ENCODE data around the gene PAX6. TPM values are rescaled to one million over a fixed set of nuclear protein-coding genes. Genes with fewer than 3 reads are reported as not detected.

PAX6 gene
- total RNA-seq, 4 donors from 2014 or later, result 0.40 to 0.79 (median 0.55) TPM; not detected in 1

DNA sequence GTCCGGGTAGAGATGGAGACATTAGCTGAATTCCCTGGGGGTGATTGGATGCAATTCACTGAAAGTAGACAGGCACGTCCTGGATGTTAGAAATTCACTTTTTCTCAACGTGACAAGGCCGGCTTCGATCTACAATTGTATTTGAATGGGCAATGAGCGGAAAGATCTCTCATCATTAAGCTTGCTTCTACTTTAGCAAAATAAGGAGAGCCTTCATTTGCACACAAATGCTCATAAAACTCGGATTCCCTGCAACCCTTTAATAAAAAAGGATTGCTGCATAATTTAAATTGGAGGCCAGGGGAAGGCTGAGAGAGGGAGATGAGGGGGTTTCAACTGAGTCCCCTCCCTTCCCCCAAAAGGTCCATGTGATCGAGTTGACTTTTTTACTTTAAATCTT lies 10.6 kb upstream of the PAX6 start:
- no peak for DNase-seq
- H3K27me3 ChIP-seq, result peaks cover 100% of the 10 kb centered on the region
- TF ChIP-seq EP300 (IDR thresholded peaks at IDR 0.05; ENCODE audit: low read depth), result no peak
- no peak for TF ChIP-seq POLR2A (IDR thresholded peaks at IDR 0.05)
- no peak for TF ChIP-seq POLR2AphosphoS5 (IDR thresholded peaks at IDR 0.05)
- TF ChIP-seq, protein P1, sequence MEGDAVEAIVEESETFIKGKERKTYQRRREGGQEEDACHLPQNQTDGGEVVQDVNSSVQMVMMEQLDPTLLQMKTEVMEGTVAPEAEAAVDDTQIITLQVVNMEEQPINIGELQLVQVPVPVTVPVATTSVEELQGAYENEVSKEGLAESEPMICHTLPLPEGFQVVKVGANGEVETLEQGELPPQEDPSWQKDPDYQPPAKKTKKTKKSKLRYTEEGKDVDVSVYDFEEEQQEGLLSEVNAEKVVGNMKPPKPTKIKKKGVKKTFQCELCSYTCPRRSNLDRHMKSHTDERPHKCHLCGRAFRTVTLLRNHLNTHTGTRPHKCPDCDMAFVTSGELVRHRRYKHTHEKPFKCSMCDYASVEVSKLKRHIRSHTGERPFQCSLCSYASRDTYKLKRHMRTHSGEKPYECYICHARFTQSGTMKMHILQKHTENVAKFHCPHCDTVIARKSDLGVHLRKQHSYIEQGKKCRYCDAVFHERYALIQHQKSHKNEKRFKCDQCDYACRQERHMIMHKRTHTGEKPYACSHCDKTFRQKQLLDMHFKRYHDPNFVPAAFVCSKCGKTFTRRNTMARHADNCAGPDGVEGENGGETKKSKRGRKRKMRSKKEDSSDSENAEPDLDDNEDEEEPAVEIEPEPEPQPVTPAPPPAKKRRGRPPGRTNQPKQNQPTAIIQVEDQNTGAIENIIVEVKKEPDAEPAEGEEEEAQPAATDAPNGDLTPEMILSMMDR (IDR thresholded peaks at IDR 0.05), result no peak
- peaks cover 14 to 18% (median 15%) of the 10 kb centered on the region in 4 donors for H3K4me1 ChIP-seq
- H3K36me3 ChIP-seq, result no peaks in the 10 kb centered on the region
- H3K4me3 ChIP-seq, result no peak overlapping the region
- WGBS, 2 donors (ENCODE audit: low coverage in 1 of 2), result 9 to 27% methylated on average over 4 to 8 of the region's 8 CpGs
- intact Hi-C loops (cut with DNase I; ENCODE audit: low total_unique reads), result no loop called here
- H3K9me3 ChIP-seq, result no peaks in the 10 kb centered on the region
- no peak overlapping the region for H3K27ac ChIP-seq
- in situ Hi-C loops (cut with MboI; ENCODE audit: low pct_ligation_motif_present in 1 of 4, low pct_unique_long_range_greater_than_20kb in 1 of 4, low sequenced_read_pairs in 3 of 4), result no loop called here

DNA sequence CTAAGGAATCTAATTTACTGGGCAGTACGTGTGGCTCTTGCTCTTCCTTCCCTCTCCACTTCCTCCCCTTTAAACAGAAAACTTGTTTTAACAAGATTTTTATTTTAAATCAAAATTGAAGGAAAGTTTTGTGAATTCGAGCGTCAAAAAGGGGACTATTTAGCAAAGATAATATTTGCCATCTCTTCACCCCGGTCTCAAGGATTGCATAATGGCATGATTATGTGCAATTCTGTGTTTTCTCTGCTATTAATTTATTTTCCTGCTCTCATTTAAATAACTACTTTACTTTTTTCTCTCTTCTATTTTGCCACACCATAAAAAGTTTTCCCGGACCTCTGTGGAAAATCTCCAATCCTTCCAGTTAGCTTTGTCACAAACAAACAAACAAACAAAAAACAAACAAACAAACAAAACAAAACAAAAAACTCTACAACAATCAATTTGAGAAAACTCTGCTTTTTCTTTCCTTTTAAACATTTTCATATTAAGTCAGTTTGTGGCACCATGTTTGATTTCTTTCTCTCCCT lies 10.2 kb upstream of the PAX6 start:
- H3K27me3 ChIP-seq, result peaks cover 100% of the 10 kb centered on the region
- TF ChIP-seq POLR2A (IDR thresholded peaks at IDR 0.05) (no peak), EP300 (IDR thresholded peaks at IDR 0.05; ENCODE audit: low read depth) (no peak), POLR2AphosphoS5 (IDR thresholded peaks at IDR 0.05) (no peak)
- TF ChIP-seq, protein P1 (IDR thresholded peaks at IDR 0.05), result no peak
- no peaks in the 10 kb centered on the region for H3K9me3 ChIP-seq
- H3K4me3 ChIP-seq, result no peak overlapping the region
- no peak overlapping the region for H3K27ac ChIP-seq
- WGBS, 2 donors (ENCODE audit: low coverage in 1 of 2), result 13 to 20% methylated on average over 5 of the region's 5 CpGs
- no peak for DNase-seq
- intact Hi-C loops (cut with DNase I; ENCODE audit: low total_unique reads) (no loop called here), in situ Hi-C loops (cut with MboI; ENCODE audit: low pct_ligation_motif_present in 1 of 4, low pct_unique_long_range_greater_than_20kb in 1 of 4, low sequenced_read_pairs in 3 of 4) (no loop called here)
- no peaks in the 10 kb centered on the region for H3K36me3 ChIP-seq
- H3K4me1 ChIP-seq, result peaks cover 19 to 21% (median 20%) of the 10 kb centered on the region in 4 donors

DNA sequence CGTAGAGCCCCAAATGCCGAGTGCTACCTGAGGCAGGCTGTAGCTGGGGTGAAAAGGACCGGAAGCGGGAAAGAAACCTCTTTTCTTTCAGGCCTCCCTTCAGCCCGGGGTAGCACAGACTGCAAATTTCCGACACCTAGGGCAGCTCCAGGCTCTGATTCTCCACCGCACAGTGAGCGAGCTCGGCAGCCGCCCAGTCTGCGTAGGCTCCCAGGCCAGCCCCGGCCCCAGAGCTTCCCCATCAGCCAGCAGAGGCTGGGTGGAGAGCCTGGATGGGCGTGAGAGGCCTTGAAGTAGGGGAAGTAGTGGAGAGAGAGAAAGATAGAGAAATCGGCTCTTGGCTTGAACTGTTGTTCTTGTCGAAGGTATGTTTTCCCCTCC lies 9.3 kb upstream of the PAX6 start:
- WGBS, 2 donors (ENCODE audit: low coverage in 1 of 2), result 0 to 12% methylated on average over 1 to 15 of the region's 15 CpGs
- DNase-seq, result no peak
- H3K4me1 ChIP-seq, result peaks cover 26 to 30% (median 28%) of the 10 kb centered on the region in 4 donors
- H3K27me3 ChIP-seq, result peaks cover 100% of the 10 kb centered on the region
- H3K9me3 ChIP-seq, result no peaks in the 10 kb centered on the region
- no peaks in the 10 kb centered on the region for H3K36me3 ChIP-seq
- H3K27ac ChIP-seq, result no peak overlapping the region
- intact Hi-C loops (cut with DNase I; ENCODE audit: low total_unique reads) (no loop called here), in situ Hi-C loops (cut with MboI; ENCODE audit: low pct_ligation_motif_present in 1 of 4, low pct_unique_long_range_greater_than_20kb in 1 of 4, low sequenced_read_pairs in 3 of 4) (no loop called here)
- no peak for TF ChIP-seq POLR2A (IDR thresholded peaks at IDR 0.05)
- no peak for TF ChIP-seq EP300 (IDR thresholded peaks at IDR 0.05; ENCODE audit: low read depth)
- TF ChIP-seq, protein P1 (IDR thresholded peaks at IDR 0.05), result no peak
- no peak for TF ChIP-seq POLR2AphosphoS5 (IDR thresholded peaks at IDR 0.05)
- H3K4me3 ChIP-seq, result no peak overlapping the region

DNA sequence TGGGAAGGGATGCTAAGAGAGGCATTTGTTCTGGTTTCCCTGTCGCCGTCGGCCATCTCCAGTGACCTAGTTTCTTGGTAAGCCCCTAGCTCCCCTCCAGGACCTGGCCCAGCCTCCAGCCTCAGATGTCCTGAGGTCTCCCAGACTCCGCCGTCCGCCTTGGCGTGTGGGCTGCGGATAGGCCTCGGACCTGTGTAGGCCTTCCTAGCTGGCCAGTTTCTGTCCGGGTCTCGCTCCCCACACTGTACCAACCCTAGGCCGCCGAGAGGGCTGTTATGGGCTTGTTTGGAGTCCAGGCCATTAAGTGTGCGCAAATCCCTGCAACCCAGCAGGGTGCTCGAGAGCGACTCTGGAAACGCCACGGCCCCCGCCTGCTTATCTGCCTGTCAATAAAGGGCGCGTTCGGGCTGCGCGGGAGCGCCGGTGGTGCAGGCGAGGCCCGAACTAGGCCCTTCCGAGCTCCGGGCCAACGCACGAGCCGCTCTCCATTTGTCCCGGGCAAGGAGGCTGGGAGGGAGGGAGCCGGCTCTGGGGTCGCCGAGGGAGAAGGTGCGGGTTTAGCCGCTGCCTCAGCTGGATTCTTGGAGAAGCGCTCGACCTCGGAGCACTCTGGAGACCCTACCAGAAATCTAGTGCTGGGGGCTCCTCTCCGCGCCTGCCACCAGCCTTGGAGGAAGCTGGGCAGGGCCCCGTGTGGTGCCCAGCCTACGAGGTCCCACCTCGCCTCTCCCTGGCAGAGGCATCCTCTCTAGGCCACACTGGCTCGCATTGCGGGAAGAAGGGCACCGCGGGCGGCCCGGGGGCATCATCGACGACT lies 8.7 kb upstream of the PAX6 start:
- in situ Hi-C loops (cut with MboI; ENCODE audit: low pct_ligation_motif_present in 1 of 4, low pct_unique_long_range_greater_than_20kb in 1 of 4, low sequenced_read_pairs in 3 of 4), result no loop called here
- Histone ChIP-seq H3K27ac (no peak overlapping the region), H3K4me3 (no peak overlapping the region), H3K9me3 (no peaks in the 10 kb centered on the region), H3K4me1 (peaks cover 26 to 33% (median 30%) of the 10 kb centered on the region in 4 donors), H3K36me3 (no peaks in the 10 kb centered on the region), H3K27me3 (peaks cover 100% of the 10 kb centered on the region)
- DNase-seq, result no peak
- WGBS, 2 donors (ENCODE audit: low coverage in 1 of 2), result 15% methylated on average over 53 of the region's 55 CpGs; no CpG with 5 or more reads in 1 of the 2 donors
- TF ChIP-seq, protein P1 (IDR thresholded peaks at IDR 0.05), result no peak
- TF ChIP-seq POLR2A (IDR thresholded peaks at IDR 0.05) (no peak), EP300 (IDR thresholded peaks at IDR 0.05; ENCODE audit: low read depth) (no peak), POLR2AphosphoS5 (IDR thresholded peaks at IDR 0.05) (no peak)
- intact Hi-C loops (cut with DNase I; ENCODE audit: low total_unique reads), result no loop called here

Measured in transverse colon (tissue), 4 donors.